HPDE6-E6E7 (cell line): ENCODE data around the gene PRRC1.

Experiments used
- DNase-seq: peaks from one replicate; pipeline ENCODE4 v3.0.0; 2011; ENCODE audit warnings: missing footprints; ENCODE audit errors: extremely low spot score

Gene PRRC1

DNA sequence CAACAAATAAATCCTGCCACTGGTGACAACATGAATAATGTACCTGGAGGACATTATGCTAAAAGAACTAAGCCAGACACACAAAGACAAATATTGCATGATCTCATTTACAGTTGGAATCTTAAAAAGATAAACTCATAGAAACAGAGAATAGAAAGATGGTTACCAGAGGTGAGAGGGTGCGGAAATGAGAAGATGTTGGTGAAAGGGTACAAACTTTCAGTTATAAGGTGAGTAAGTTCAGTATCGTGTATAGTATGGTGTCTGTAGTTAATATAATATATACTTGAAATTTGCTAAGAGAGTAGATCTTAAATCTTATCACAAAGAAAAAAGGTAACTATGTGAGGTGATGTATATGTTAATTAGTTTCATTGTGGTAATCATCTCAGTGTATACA is 63.3 kb downstream of the PRRC1 start:
- DNase-seq: no peak

DNA sequence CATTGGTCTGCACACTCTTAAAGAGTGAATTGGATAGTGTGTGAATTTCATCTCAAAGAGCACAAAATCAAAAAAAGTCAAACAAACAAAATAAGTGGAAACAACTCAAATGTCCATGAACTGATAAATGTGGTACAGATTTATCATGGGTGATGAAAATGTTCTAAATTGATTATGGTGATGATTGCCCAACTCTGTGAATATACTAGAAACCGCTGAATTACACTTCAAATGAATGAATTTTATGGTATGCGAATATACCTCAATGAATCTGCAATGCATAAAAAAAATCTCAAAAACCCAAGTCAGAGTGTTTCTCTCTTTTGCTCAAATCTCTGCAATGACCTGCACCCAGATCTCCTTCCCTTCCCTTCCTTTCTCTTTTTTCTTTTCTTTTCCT is 64.0 kb downstream of the PRRC1 start:
- no peak for DNase-seq

DNA sequence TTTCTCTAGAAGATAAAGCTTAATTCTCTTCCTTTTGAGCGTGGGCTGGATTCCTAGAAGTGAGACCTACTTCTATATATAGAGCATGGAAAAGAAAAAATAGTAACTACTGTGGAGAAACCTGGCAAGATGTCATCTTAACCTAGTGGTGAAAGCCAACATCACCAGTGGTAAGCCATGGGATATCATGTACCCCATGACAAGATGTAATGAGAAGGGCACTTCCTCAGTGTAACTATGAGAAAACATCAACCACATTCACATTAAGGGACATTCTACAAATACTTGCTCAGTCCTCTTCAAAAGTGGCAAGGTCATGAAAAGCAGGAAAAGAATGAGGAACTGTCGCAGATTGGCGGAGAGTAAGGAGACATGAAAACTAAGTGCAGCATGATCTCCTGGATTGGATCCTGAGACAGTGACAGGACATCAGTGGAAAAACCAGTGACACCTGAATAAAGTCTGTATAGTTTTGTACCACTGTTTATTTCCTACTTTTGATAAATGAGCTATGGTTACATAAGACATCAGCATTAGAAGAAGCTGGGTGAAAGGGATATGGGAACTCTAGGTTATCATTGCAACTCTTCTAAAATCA is 65.4 kb downstream of the PRRC1 start:
- DNase-seq: no peak

DNA sequence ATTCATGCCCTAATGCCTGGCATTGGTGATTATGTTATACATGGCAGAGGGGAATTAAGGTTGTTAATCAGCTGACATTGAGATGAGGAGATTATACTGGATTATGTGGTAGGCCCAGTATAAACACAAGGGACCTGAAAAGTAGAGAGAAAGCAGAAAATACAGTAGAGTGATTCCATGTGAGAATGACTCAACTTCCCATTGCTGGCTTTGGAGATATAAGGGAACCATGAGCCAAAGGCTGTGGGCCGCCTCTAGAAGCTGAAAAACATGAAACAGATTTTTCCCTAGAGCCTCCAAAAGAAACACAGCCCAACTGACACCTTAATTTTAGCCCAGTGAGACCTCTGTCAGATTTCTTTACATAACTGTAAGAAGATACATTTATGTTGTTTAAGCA is 66.4 kb downstream of the PRRC1 start:
- no peak for DNase-seq

DNA sequence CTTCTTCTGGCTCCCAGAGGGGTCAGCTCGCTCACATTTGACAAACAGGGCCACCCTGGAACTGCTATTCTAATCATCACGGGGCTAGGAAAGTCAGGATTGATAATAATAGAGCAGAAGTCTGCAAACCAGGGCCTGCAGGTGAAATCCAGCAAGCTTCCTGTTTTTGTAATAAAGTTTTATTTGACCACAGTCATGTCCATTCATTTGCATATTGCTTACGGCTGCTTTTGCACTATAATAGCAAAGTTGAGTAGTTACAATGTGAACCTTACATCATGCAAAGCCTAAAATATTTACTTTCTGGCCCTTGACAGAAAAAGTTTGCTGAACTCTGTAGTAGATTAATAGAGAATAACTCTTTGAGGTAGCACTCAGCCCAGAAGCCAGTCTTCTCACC is 68.2 kb downstream of the PRRC1 start:
- no peak for DNase-seq

DNA sequence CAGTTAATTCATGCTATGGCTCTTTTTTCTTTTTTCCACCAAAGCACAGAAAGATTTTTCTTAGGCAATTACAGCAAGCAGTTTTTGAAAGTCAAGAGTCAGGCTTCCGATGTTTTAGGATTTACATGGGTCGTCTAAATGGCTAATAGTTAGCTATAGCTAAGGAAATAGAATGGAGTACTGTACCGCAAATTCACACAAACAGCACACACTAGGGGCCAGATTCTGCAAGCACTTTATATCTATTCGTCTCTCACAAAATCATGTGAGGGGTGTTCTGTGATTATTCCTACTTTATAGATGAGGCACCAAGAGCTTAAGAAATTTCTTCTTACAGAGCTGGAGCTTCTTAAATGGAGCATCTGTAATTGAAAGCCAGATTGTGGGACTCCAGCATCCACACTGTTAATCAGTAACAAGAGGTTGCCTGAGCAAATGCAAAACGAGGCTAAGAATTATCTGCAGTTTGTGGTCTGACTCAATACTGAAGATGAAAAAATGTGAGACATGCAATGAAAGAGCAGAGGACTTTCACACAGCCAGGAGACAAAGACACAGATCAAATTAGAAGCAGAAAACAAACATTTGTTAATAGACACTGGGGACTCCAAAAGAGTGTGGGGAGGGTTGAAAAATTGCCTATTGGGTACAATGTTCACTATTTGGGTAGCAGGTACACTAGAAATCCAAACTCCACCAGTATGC is 68.8 kb downstream of the PRRC1 start:
- DNase-seq: no peak

DNA sequence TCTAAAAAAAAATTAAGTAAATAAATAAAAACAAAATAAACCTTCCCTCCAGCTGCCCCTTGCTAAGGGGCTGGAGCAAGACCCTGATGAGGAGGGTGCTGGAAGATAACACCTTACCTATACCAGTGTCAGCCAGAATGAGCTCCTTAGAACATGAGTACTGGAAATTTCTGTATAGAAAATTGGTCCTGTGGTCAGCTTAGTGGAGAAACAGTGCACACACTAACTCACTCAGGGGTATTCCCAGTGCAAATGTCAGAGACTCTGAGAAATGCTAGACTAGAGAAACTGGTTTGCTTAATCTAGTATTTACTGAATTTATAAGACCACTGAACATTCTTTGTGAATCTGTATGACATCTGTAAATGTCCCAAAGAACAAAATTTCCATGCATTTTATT is 69.4 kb downstream of the PRRC1 start:
- DNase-seq: no peak

DNA sequence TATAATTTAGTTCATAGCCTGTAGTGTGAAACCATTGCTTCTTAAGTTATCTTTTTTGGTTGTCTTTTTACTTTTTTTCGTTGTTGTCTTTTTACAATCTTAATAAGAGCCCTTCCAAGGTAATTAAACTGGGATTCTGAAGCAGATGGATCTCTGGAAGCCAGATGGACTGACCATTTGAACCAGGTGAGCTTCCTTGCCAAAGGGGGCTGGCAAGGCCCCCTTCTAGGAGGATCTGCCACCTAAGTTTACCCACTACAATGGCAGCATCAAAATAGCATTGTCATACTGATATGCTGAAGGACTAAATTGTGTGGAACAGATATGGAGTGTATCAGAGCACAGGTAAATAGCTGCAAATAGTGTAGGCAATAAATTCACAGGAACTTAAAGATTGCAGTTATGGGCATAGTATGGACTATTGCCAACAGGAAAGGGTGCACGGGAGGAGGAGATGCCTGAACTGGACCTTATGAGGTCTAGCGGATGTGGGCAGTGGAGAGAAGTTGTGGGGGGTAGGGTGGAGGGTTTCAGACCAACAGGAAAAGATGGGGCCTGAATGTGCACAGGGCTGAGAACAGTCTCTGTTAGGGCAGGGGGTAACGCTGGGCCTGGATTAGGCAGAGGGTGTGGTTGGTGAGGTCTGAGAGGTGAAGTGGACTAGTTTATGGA is 69.9 kb downstream of the PRRC1 start:
- DNase-seq: no peak

DNA sequence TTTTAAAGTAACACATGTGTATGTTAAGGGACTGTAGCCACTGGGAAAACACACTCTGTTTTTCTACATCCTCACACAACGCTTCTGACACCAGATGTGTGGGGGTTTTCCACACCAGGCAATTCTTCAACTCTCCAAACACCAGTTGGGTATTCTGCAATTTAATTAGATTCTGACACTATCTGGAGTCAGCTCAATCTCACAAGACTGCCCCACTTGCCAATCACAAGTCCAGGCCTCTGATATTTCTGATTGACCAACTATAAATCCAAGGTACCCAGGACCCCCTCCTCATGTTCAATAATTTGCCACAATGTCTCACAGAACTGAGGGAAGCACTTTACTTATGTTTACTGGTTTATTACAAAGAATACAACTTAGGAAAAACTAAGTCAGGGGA is 70.9 kb downstream of the PRRC1 start:
- no peak for DNase-seq

DNA sequence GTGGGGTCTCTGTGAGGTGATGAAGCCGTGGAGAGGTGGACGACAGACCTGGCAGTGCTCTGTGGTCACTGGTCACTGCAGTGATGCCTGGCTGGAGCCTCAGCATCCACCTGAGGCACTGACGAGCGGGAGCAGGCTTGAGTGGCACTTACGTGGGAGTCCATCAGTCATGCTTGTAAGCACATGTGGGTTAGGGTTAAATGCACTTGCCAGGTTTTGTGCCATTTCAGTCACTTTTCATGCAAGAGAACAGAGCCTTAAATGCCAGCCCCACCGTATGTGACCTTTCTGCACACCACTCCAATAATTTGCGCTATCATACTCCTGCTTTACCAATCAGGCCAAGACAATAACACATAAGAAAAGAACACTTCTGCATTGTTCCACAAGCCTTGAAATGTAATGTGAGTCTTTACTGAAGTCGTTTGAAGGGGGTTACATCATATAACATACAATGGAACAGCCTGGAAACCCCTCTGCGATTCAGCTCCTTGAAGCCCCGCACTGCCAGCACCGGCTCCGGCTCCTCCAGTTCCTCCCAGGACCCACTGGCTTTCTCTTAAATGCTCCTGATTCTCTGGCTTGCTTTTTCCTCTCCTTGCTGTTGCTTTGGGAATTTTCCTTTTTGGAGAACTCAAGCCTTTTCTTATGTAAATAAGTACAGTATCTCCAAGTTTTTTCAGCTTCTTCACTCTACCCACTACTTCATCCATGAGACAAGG is 72.0 kb downstream of the PRRC1 start:
- no peak for DNase-seq

DNA sequence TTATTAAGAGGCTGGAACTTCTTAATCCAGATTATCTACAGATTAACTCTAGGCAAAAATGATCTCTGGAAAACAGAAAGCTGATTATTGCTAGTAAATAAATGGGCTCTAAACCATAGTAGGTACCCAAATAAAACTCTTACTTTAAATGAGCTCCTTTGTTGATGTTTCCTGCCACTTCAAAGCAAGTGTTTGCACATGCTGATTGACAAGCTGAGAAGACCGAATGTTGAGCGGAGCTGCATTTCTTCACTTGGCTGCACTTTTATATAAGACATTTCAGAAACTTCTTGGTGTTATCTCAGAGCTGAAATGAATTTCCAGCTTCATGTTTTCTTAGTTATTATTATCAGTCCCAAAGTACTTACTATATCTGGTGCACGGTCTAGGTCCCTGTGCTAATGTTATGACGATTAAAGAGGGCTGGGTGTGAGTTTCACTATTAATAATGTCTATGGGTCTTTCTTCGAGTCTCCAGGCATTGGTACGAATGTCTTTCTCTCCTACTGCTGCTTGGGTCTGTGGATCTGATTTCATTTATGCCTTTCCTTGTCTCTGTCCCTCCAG is 72.8 kb downstream of the PRRC1 start:
- no peak for DNase-seq

DNA sequence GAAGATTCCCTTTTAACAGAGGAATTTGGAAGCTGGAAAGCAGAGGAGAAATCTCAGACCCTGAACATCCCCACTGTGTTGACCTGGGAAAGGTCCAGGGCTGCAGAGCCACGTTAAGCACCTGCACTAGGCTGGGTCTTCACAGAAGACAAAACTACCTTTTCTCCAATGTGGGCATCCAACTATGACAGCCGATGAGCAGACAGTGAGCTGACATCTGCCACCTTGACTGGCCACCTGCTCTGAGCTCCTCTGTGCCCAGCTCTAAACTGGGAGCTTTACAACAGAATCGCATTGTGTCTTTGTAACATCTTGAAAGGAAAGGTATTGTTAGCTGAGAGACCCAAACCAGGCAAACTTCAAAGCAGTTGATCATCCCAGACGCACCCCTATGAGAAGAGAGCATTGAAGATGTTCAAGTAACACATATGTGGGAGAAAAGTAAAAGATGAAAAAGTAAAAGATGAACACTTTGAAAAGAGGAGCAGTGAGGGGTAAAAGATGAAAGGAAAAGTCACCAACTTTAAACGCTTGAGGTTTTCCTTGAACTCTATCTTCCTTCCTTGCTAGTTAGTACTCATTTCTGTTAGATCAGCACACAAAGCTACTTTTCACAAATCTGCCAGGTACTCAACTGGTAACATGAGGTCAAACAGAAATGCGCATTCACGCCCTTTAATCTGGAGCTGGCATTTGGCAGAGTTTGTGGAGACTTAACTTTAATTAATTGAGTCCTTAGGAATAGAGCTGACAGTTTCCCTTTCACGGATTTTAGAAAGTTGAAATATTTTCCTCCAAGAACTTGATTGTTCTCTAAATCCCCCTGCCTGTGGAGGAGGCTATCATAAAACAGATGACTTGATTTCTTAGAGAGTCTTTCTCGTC is 78.3 kb downstream of the PRRC1 start:
- no peak for DNase-seq

DNA sequence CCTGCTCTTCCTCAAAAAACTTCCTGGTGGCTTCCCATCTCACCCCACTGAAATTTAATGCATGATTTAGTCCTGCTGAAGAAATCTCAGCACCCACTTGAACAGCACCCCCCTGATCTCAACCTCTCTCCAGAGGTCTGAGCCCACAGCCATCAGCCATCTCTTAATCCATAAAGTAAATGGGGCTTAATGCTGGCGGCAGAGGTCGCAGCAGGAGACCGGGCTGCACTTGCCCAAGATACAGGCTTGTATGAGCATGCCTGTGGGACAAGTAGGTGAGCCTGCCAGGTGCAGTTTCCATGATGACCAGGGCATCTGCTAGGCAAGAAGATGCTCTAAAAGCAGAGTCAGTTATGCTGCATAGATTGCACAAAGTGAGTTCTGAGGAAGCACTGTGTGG is 79.1 kb downstream of the PRRC1 start:
- no peak for DNase-seq

DNA sequence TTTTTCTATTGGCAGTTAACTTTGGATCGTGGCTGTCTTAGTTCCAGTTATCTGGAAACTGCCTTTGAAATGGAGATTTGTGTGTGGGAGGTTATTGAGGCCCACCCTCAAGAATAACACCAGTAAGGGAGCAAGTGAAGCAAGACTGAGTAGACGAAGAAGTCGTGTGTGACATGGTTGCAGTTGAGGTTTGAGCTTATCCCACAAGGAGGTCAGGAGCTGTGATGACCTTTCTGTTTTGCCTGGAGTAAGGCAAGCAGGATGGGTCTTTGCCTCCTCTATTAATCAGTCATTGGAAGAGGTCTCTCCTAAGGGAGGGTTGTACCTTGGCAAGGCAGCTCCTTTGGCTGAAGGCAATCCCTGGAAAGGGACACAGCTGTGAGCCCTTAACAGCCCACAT is 81.9 kb downstream of the PRRC1 start:
- no peak for DNase-seq

DNA sequence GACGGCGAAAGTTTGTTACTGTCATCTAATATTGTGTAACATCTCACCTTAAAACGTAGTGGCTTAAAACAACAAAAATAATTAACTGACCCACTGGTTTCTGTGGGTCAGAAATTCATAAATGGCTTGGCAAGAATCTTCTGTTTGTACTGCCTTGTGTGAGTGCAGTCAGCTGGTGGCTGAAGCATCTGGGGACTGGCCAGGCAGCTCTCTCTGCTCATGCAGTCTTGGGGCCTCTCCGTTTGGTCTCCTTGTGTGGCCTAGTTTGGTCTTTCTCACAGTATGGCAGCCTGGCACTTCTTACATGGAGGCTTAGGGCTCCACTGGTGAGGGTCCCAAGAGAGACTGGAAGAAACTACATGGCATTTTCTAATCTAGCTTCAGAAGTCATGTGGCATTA is 82.4 kb downstream of the PRRC1 start:
- DNase-seq: no peak

DNA sequence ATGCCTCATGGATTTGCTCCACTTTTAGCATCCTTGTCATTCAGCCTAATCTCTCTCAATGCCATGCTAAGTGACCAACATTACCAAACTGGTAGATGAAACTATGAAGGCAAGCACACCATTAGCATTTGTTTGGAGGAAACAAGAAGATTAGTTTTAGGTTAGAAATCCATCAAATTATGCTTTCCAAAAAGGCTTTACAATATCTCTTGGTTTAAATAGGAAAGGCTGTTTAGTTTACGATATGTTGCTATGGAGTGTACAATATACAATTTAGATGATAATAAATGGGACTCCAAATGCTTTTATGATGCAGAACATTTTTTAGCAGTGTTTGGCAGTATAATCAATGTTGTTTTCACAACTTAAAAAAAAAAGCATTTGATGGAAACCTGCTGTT is 83.7 kb downstream of the PRRC1 start:
- no peak for DNase-seq

DNA sequence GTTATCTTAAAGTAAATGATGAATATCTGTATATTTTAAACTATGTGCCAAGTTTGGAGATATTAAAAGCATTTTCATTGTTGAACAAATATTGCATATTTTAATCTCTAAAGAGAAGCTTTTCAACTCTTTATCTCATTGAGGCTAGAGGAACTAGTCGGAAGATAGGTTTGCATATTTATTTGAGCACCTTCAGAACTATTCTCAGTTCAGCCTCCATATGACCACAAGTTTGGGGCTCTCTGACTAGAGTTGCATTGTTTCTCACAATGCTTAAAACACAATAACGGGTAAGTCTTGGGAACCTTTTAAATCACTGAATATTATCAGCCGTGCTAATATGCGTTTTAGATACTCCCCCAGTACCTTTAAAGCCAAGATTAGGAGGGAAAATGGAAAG is 84.2 kb downstream of the PRRC1 start:
- DNase-seq: no peak

DNA sequence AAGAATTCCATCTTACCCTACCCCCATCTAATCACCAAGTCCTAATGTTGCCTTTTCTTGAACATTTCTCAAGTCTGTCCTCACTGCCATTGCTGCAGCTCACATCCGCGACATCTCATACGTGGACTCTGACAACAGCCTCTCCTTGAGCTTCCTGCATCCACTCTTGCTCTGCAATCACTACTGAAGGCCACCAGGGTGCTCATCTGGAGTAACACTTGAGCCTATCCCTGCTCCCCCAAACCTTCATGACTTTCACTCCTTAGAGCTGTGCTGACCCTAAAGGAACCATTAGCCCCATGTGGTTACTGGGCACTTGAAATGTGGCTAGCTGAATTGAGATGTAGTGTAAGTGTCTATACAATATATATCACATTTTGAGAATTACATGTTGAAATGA is 85.0 kb downstream of the PRRC1 start:
- no peak for DNase-seq

DNA sequence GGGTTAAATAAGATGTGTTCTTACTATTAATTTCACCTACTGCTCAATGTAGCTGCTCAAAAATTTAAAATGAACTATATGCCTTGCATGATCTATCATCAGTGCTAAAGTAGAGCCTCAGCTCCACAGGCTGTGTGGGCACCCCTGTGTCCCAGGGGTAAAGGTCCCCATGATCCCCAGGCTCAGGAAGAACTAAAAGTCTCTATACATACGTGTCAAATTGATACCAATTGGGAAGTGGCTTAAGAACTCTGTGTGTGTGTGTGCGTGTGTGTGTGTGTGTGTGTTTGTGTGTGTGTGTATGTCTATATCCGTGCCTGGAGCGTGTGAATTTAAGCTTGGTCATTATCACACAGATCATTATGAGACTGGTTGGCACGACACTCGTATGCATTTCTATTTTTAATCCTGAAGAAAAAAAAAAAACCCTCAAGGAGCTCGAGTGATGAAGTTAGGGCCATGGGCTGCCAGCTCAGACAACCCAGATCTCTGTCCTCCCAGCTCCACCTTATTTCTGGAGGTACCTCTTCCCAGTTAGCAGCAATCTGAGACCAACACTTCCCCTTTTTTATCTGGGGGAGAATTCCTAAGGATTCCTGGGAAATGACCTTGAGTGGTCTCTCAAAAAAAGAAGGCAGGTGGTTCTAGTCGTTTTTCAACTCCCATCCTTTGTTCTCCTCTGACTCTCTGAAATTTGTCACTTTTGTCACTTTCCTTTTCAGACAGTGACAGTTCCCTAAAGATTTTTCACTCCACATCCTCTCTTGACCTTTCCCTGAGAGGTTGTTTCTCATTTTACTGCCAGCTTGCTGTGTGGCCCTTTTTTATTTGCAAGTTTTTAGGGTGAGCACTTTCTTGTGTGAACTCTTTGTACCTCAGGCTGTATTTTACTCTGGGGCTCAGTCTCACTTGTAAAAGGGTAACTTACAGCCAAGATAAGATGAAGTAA is 85.7 kb downstream of the PRRC1 start:
- no peak for DNase-seq
